CD4-positive, alpha-beta T cell treated with Interleukin-4 for 4 hours (primary cell): ENCODE data around the gene SNAI3.

Experiments used
- DNase-seq: peaks from one replicate; pipeline ENCODE4 v3.0.0-alpha.2; 2020

SNAI3 gene

GRCh38 chr16:88649195-88649923 is 36.9 kb downstream of the SNAI3 start:
- no peak for DNase-seq

- no peak for DNase-seq
These were observed 38.9 kb downstream of the SNAI3 start for GRCh38 chr16:88647178-88648070.

DNA sequence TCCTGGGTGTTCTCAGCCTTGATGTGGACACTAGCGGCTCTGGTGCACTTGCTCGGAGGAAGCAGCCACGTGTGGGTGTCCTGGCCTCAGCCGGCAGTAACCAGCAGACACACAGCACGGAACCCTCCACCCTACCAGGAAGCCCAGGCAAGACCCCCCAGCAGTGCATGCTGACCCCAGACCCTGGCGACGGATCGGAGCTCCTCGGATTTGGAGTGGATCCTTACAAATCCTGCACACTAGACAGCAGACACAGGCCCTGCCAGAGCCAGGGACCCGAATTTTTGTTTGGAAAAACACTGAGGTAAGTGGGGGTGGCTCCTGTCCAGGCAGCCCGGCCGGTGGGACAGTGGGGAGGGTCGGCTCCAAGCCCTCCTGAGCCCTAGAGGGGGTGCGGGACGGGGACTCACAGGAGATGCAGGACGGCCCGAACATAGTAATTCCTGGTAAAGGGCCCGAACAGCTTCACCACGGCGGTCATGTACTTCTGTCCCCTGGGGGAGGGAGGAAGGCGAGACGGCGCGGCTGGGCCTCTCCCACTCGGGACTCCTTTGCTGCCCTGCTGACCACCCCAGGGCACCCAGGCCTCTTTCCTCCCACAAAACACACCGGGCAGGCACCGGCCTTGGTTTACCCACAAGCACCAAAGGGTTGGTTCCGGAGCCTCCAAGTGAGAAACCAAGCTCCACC is 39.8 kb downstream of the SNAI3 start:
- no peak for DNase-seq

GRCh38 chr16:88645941-88646340 is 40.4 kb downstream of the SNAI3 start:
- no peak for DNase-seq

DNA sequence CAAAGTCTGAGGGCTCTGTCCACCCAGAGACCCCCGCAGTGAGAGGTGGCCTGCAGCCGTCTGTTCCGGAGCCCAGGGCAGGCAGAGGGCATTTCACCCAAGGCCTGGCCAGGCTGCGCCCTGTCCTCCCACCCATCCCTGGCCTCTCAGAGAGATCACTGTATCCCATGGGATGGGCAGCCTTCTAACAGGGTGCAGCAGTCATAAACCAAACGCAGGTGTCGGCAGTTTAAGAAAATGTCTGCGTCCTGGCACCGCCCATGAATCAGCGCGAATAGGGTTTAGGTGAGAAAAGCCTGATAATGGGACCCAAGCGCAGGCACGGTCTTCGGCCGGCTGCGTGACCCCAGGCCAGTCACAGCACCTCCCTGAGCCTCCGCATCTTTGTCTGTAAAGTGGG is 40.9 kb downstream of the SNAI3 start:
- DNase-seq = no peak

DNA sequence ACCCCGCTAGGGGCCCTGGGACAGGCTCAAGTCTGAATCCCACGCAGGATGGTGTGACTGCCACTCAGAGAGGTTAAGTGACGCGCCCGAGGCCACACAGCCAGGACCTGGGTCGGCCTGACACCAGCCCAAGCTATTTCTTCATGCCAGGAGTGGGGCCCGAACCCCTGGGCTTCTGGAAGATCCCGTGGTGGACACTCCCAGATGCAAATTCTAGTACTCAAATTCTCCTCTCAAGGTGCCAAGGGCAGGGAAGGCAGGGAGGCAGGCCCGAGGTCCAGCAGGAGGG is 42.7 kb downstream of the SNAI3 start:
- no peak for DNase-seq

DNA sequence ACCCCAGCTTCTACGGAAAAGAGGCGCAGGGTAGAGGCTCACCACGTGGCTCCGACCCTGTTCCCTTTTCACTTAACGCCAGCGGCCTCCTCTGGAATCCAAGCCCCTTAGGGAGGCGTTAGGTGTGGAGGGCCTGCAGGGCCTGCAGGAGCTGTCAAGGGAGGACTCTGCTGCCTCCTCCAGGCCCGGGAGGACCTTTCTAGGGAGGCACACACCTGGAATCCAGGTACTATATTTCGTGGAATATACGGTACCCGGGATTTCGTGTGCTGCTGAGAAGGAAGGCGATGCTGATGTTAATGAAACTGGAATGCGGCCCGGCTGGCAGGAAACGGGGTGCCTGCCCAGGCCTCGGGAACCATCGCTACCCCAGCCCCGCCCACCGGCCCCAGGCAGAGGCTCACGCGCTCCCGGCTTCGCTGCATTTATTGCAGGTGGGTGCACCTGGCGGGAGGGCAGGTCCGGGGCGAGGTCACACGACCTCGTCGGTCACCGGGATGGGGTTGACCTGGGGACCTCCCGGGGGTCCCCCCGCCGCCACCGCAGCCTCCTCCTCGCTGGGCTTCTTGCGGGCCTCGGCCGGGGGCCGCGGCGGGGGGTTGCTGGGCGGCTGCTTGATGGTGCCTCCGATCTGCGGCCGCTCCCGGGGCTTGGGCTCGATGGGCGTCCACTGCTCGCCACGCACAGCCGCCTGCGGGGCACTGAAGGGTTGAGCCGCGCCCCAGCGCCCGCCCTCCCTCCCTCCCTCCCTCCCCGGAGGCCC is 43.2 kb downstream of the SNAI3 start:
- DNase-seq = no peak

GRCh38 chr16:88640498-88641247 is 45.6 kb downstream of the SNAI3 start:
- DNase-seq = no peak

GRCh38 chr16:88640039-88640495 is 46.2 kb downstream of the SNAI3 start:
- no peak for DNase-seq

DNA sequence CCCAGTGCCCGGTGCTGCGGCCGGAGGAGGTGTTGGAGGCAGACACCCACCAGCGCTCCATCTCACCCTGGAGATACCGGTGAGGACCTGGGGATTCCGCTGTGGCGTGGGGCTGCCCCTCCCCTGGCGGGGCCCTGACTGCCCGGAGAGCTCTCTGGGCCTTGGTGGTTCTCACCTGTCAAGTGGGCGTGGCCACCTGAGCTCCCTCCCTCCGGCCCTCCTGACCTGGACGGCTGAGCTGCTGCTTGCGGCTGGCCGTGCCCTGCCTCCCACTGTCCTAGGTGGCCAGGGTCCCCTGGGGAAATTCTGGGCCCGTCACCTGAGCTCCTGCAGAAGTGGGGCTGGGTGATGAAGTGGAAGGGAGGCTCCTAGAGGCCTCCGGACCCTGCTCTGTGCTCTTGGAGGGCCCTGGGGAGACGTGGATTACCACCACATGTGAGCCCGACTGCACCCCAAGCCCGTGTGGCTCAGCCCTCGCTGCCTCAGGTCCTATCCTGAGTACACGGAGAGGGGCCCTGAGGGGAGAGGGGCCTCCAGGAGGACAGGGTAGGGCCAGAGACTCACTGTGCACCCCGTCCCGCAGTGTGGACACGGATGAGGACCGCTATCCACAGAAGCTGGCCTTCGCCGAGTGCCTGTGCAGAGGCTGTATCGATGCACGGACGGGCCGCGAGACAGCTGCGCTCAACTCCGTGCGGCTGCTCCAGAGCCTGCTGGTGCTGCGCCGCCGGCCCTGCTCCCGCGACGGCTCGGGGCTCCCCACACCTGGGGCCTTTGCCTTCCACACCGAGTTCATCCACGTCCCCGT is 46.9 kb downstream of the SNAI3 start:
- DNase-seq = no peak

DNA sequence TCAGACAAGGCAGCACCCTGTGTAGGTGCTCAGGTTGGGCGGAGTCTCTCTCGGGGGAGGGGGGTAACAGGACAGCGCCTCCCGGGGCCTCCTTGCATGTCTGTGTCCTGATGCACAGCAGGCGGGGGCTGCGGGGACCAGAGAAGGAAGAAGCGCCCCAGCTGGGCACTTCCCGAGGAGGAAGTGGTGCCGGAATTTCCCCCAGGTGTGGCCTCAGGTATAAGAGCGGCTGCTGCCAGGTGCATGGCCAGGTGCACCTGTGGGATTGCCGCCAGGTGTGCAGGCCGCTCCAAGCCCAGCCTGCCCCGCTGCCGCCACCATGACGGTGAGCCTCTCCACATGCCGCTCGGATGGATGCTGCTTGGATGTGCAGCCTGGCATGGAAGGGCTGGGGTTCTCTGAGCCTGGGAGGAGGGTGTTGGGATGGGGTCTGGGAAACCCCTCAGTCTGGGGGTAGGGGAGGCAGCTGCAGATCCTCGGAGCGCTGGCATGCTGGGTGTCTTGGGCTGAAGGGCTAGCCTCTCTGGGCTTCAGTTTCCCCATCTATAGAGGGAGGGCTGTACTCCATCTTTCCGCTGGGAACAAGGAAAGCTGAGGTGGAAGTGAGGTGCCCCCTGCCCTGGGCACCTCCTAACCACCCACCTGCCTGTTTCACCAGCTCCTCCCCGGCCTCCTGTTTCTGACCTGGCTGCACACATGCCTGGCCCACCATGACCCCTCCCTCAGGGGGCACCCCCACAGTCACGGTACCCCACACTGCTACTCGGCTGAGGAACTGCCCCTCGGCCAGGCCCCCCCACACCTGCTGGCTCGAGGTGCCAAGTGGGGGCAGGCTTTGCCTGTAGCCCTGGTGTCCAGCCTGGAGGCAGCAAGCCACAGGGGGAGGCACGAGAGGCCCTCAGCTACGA is 47.7 kb downstream of the SNAI3 start, which contains the start of gene IL17C:
TSS of gene IL17C (plus strand) at position 250 of the 908 bp plus-strand sequence. CDS start at position 320, 70 bp downstream.
- DNase-seq = no peak

GRCh38 chr16:88636488-88637265 is 49.6 kb downstream of the SNAI3 start:
- DNase-seq = no peak

DNA sequence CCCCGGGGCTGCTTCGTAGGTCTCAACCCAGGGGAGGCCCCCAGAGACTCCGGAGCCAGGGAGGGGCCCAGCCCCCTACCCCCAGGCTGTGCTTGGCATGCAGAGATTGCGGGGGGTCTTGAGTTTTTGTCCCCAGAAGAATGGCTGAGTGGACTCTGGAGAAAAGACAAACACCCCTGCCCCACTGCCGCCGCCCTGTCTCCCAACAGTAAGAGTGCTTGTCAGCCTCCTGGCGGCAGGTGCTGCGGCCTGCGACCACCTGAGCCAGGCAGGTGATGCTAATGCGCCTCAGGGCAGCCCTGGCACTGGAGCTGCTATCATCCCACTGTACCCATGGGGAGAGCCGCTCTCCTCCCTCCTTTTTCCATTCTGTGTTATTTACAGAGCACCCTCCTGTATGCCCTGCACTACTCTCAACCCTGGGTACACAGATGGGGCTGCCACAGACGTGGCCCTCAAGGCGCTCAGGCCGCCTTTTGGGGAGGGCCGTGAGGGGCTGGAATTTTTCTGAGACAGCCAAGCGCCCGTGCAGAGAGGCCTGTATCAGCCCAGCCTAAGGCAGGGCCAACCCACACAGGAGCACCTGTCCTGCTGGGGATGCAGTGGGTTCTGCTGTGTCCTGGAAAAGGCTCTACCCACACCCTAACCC is 50.5 kb downstream of the SNAI3 start:
- DNase-seq = no peak

GRCh38 chr16:88634994-88635670 is 51.2 kb downstream of the SNAI3 start:
- no peak for DNase-seq

GRCh38 chr16:88634141-88634993 is 51.9 kb downstream of the SNAI3 start:
- peak; percentile 47 for DNase-seq

- peak; percentile 51 for DNase-seq
These were observed 52.6 kb downstream of the SNAI3 start for GRCh38 chr16:88633684-88634140.

- DNase-seq = no peak
These were observed 53.7 kb downstream of the SNAI3 start for GRCh38 chr16:88632587-88632930.
